HepG2 (cell line): ENCODE measurements around the gene MYBL2. TPM values are rescaled to one million over a fixed set of nuclear protein-coding genes. Genes with fewer than 3 reads are reported as not detected.

Experiments used
- ADNP ChIP-seq: sonication (generic); formaldehyde crosslinking; IDR thresholded peaks from 2 replicates; pipeline ENCODE4 v1.4.0; 2020; ENCODE audit warnings: missing genetic modification reagents
- ATF7 ChIP-seq, 2 experiments: fragments of 450-650 bp in 1 of 2; sonication (generic) in 1 of 2; formaldehyde crosslinking in 1 of 2; IDR thresholded peaks; 2 replicates each; pipeline versions ENCODE4 v1.4.0 to v1.6.1; 2016 to 2020; ENCODE audit warnings: antibody characterized with exemption in 1 of 2, mild to moderate bottlenecking in 1 of 2, missing genetic modification reagents in 1 of 2
- ELF4 ChIP-seq: sonication (generic); formaldehyde crosslinking; IDR thresholded peaks from 2 replicates; pipeline ENCODE4 v1.5.0; 2020; ENCODE audit warnings: missing genetic modification reagents, mild to moderate bottlenecking, moderate library complexity, borderline replicate concordance
- HES4 ChIP-seq: sonication (generic); formaldehyde crosslinking; IDR thresholded peaks from 2 replicates; pipeline ENCODE4 v1.9.0; 2021; ENCODE audit warnings: mild to moderate bottlenecking, missing genetic modification reagents, borderline replicate concordance
- PHB2 ChIP-seq: fragments of 450-650 bp; IDR thresholded peaks from 2 replicates; pipeline ENCODE4 v1.6.1; 2018; ENCODE audit not compliant: partially characterized antibody
- REL ChIP-seq: sonication (generic); formaldehyde crosslinking; conservative IDR thresholded peaks from 2 replicates; pipeline ENCODE4 v1.8.0; 2022; ENCODE audit warnings: mild to moderate bottlenecking, missing genetic modification reagents, moderate library complexity
- RFX1 ChIP-seq: fragments of 450-650 bp; IDR thresholded peaks from 2 replicates; pipeline ENCODE4 v1.6.1; 2017
- U2AF1 ChIP-seq: fragments of 200-400 bp; formaldehyde crosslinking; optimal IDR thresholded peaks from 2 replicates; pipeline ENCODE3; 2017; ENCODE audit warnings: mild to moderate bottlenecking, low read depth, low read length
- ZBTB40 ChIP-seq, 2 experiments: fragments of 450-650 bp in 1 of 2; sonication (generic) in 1 of 2; formaldehyde crosslinking in 1 of 2; IDR thresholded peaks; 2 replicates each; pipeline versions ENCODE4 v1.6.1 to v1.8.0; 2016 to 2022; ENCODE audit warnings: antibody characterized with exemption in 1 of 2, mild to moderate bottlenecking in 1 of 2, missing genetic modification reagents in 1 of 2
- ZNF20 ChIP-seq: sonication (generic); formaldehyde crosslinking; IDR thresholded peaks from 2 replicates; pipeline ENCODE4 v1.4.0; 2020; ENCODE audit warnings: mild to moderate bottlenecking, moderate library complexity, missing genetic modification reagents
- ZNF234 ChIP-seq: sonication (generic); formaldehyde crosslinking; conservative IDR thresholded peaks from 2 replicates; pipeline ENCODE4 v1.5.1; 2020; ENCODE audit warnings: mild to moderate bottlenecking, missing genetic modification reagents
- ZNF263 ChIP-seq: sonication (generic); formaldehyde crosslinking; IDR thresholded peaks from 2 replicates; pipeline ENCODE4 v1.4.0; 2020; ENCODE audit warnings: missing genetic modification reagents
- ZNF441 ChIP-seq: sonication (generic); formaldehyde crosslinking; IDR thresholded peaks from 2 replicates; pipeline ENCODE4 v1.7.0; 2021; ENCODE audit warnings: missing genetic modification reagents, borderline replicate concordance
- ZNF451 ChIP-seq: sonication (generic); formaldehyde crosslinking; IDR thresholded peaks from 2 replicates; pipeline ENCODE4 v1.5.0; 2020; ENCODE audit warnings: mild to moderate bottlenecking, missing genetic modification reagents
- ZNF510 ChIP-seq: sonication (generic); formaldehyde crosslinking; IDR thresholded peaks from 2 replicates; pipeline ENCODE4 v1.4.0; 2020; ENCODE audit warnings: low read depth, mild to moderate bottlenecking, missing genetic modification reagents
- ZNF746 ChIP-seq: sonication (generic); formaldehyde crosslinking; IDR thresholded peaks from 2 replicates; pipeline ENCODE4 v1.8.0; 2022; ENCODE audit warnings: mild to moderate bottlenecking, missing genetic modification reagents
- ZNF768 ChIP-seq: sonication (generic); formaldehyde crosslinking; IDR thresholded peaks from 2 replicates; pipeline ENCODE4 v1.4.0; 2020; ENCODE audit warnings: missing genetic modification reagents
- ZNF790 ChIP-seq: sonication (generic); formaldehyde crosslinking; IDR thresholded peaks from 2 replicates; pipeline ENCODE4 v1.8.0; 2022; ENCODE audit warnings: missing genetic modification reagents, mild to moderate bottlenecking, borderline replicate concordance
- polyA plus RNA-seq, 8 experiments: library from polyadenylated mRNA; depleted of rRNA in 3 of 8; stranded (reverse) in 7 of 8; unstranded in 1 of 8; fragments of >200 nt; fragmentation: Illumina TruSeq in 4 of 8; extraction: Trizol in 4 of 8; gene quantifications; 2 replicates each; pipeline versions ENCODE4 v1.2.1 to v1.2.3, GENCODE V29; 2011 to 2016; ENCODE audit warnings: low read depth in 4 of 8, missing spikeins in 1 of 8, mixed read lengths in 1 of 8; ENCODE audit not compliant: insufficient read depth in 1 of 8
- total RNA-seq, 5 experiments: library from RNA; depleted of rRNA; stranded (reverse); fragments of >200 nt; fragmentation: Illumina TruSeq; extraction: Trizol; gene quantifications; 2 replicates each; pipeline ENCODE4 v1.2.3, GENCODE V29; 2016; ENCODE audit warnings: low read depth in 1 of 5
- TF ChIP-seq, protein P1 (sequence below): sonication (generic); formaldehyde crosslinking; IDR thresholded peaks from 2 replicates; pipeline ENCODE4 v1.4.0; 2020; ENCODE audit warnings: mild to moderate bottlenecking, missing genetic modification reagents

The MYBL2 gene
- total and polyA plus RNA-seq, 2 of the 13 experiments (the other 11 are each of a cell fraction or from before 2014, with no cell fraction given), result 11.9 to 66.2 TPM

DNA sequence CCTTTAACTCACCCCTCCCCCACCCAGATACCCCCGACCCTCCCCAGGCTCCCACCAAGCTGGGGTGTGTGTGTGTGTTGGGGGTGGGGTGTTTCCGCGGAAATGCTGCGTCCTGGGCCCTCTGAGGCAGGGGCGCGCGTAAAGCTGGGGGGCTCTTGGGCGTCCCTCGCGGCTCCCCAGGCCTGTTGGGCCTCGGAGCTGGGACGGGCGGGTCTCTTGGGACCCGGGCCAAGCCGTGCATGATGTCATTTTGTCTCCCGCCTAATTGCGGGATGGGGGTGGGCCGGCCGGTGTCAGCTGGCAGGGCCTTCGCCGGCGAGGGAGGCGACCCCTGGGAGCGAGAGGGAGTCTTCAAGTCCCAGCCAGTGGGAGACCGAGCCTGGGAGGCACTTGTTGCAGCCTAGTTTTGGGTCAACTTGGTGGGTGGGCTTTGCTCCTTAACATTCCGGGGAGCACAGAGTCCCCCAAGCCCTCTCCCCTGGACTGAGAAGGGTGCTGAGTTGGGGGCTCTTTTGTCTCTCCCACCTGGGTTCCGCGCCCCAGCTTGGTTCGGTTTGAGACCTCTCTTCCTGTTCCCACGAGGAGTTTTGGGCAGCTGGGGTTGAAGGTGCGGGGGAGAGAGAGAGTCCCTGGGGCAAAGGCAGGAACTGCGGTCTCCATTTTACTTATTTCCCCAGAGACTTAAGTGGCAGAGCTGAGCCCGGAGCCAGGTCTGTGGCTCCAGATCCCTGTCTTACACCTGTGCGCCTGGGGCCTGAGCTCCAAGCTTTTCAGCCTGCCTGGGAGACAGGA, 623 bp downstream of the MYBL2 start (continued):
- TF ChIP-seq ATF7 (IDR thresholded peaks at IDR 0.05), result peak; percentile 60
- 0 out of 2 replicates have a peak, but pooled peaks have one; percentile 43 for TF ChIP-seq ATF7 (CRISPR knock-in tag; IDR thresholded peaks at IDR 0.05)
- TF ChIP-seq ZNF768 (CRISPR knock-in tag), result no peak
- no peak for TF ChIP-seq ZNF746 (CRISPR knock-in tag)
- TF ChIP-seq HES4 (CRISPR knock-in tag), result peak; percentile 78; the same call in 1 of the 2 replicates
- TF ChIP-seq, protein P1, sequence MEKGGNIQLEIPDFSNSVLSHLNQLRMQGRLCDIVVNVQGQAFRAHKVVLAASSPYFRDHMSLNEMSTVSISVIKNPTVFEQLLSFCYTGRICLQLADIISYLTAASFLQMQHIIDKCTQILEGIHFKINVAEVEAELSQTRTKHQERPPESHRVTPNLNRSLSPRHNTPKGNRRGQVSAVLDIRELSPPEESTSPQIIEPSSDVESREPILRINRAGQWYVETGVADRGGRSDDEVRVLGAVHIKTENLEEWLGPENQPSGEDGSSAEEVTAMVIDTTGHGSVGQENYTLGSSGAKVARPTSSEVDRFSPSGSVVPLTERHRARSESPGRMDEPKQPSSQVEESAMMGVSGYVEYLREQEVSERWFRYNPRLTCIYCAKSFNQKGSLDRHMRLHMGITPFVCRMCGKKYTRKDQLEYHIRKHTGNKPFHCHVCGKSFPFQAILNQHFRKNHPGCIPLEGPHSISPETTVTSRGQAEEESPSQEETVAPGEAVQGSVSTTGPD (CRISPR knock-in tag), result 0 out of 2 replicates have a peak, but pooled peaks have one; percentile 28
- TF ChIP-seq ZNF234 (CRISPR knock-in tag), result 0 out of 2 replicates have a peak, but pooled peaks have one; percentile 8
- TF ChIP-seq ADNP, result no peak
- no peak for TF ChIP-seq RFX1
- TF ChIP-seq ZNF451 (CRISPR knock-in tag), result 0 out of 2 replicates have a peak, but pooled peaks have one; percentile 10
- no peak for TF ChIP-seq ELF4 (CRISPR knock-in tag)
- no peak for TF ChIP-seq U2AF1
- no peak for TF ChIP-seq ZNF510 (CRISPR knock-in tag)
- TF ChIP-seq ZNF790 (CRISPR knock-in tag), result no peak
- no peak for TF ChIP-seq ZBTB40 (IDR thresholded peaks at IDR 0.05)
- peak; percentile 18; the same call in 1 of the 2 replicates for TF ChIP-seq ZBTB40 (CRISPR knock-in tag; IDR thresholded peaks at IDR 0.05)
- TF ChIP-seq ZNF441 (CRISPR knock-in tag), result no peak
- TF ChIP-seq REL, result no peak; the same call in none of the 2 replicates
- no peak for TF ChIP-seq ZNF263 (CRISPR knock-in tag)
- TF ChIP-seq PHB2, result no peak
- no peak for TF ChIP-seq ZNF20
